Measurements from ENCODE around the gene FOXO3B. TPM values are rescaled to one million over a fixed set of nuclear protein-coding genes. Genes with fewer than 3 reads are reported as not detected.
"Not testable (repeated sequence)": the region's sequence is repeated elsewhere in the genome, so short reads cannot be mapped to it uniquely, and the experiment has no call there.

FOXO3B gene
- total RNA-seq, 1 experiment from 2014 or later, result 7.0 TPM

- not testable (repeated sequence) for H3K9me3 ChIP-seq; H3K27ac Mint-ChIP-seq (ENCODE audit: unreplicated experiment)
Measured at GRCh38 chr17:18650094-18650493, 32.0 kb downstream of the FOXO3B start.

GRCh38 chr17:18644291-18644690, 37.8 kb downstream of the FOXO3B start, which contains the start of gene TBC1D28:
Gene TBC1D28 (minus strand): TSS chr17:18644391. CDS start chr17:18641352, 3,039 bp downstream.
- H3K27ac Mint-ChIP-seq (ENCODE audit: unreplicated experiment); H3K4me1 ChIP-seq; H3K4me3 ChIP-seq (ENCODE audit: low read depth, low read length); CTCF ChIA-PET; DNase-seq; H3K27me3 ChIP-seq (replicated peaks; ENCODE audit: control insufficient read depth, insufficient read depth, low read length); H3K4me3 Mint-ChIP-seq (ENCODE audit: unreplicated experiment); H3K9me3 ChIP-seq; H3K36me3 Mint-ChIP-seq (ENCODE audit: insufficient read depth, unreplicated experiment); BruUV-seq (replicated peaks); H3K27me3 Mint-ChIP-seq (ENCODE audit: insufficient read depth, unreplicated experiment); H3K9me3 Mint-ChIP-seq (ENCODE audit: unreplicated experiment); intact Hi-C loops (cut with micrococcal nuclease; ENCODE audit: unreplicated experiment); POLR2A ChIA-PET; H3K4me1 Mint-ChIP-seq (ENCODE audit: low read depth, unreplicated experiment); H3K36me3 ChIP-seq (ENCODE audit: control insufficient read depth, insufficient read depth, low read length): not testable (repeated sequence)

More at GRCh38 chr17:18650094-18650493, 32.0 kb downstream of the FOXO3B start:
- H3K4me3 Mint-ChIP-seq (ENCODE audit: unreplicated experiment); H3K27me3 Mint-ChIP-seq (ENCODE audit: insufficient read depth, unreplicated experiment); CTCF ChIA-PET; intact Hi-C loops (cut with micrococcal nuclease; ENCODE audit: unreplicated experiment); H3K27me3 ChIP-seq (replicated peaks; ENCODE audit: control insufficient read depth, insufficient read depth, low read length); H3K36me3 ChIP-seq (ENCODE audit: control insufficient read depth, insufficient read depth, low read length); H3K9me3 Mint-ChIP-seq (ENCODE audit: unreplicated experiment); H3K4me1 ChIP-seq; DNase-seq; H3K36me3 Mint-ChIP-seq (ENCODE audit: insufficient read depth, unreplicated experiment); BruUV-seq (replicated peaks); POLR2A ChIA-PET; H3K4me1 Mint-ChIP-seq (ENCODE audit: low read depth, unreplicated experiment); H3K4me3 ChIP-seq (ENCODE audit: low read depth, low read length): not testable (repeated sequence)

GRCh38 chr17:18643124-18643523, 39.0 kb downstream of the FOXO3B start:
- H3K9me3 Mint-ChIP-seq (ENCODE audit: unreplicated experiment), result not testable (repeated sequence)

DNA sequence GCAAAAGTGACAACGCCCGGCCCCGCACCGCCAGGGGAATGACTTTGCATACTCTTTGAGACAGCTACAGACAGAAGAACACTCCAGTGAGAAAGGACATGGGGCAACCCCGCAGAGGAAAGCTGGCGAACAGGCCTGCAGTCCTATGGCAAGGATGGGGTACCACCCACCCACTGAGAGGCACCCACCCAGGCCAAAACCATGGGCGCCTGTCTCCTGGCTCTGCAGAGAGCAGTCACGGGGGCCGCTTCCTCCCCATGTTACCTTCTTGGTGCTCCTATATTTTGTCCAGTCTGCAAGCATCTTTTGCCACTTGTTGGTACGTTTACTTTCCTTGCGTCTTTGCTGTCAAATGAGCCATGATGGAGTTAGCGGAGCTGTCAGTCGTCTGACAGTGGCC, 43.8 kb downstream of the FOXO3B start:
- H3K9me3 ChIP-seq; H3K36me3 Mint-ChIP-seq (ENCODE audit: insufficient read depth, unreplicated experiment); H3K4me1 Mint-ChIP-seq (ENCODE audit: low read depth, unreplicated experiment); intact Hi-C loops (cut with micrococcal nuclease; ENCODE audit: unreplicated experiment); H3K27me3 ChIP-seq (replicated peaks; ENCODE audit: control insufficient read depth, insufficient read depth, low read length); H3K4me1 ChIP-seq; H3K27me3 Mint-ChIP-seq (ENCODE audit: insufficient read depth, unreplicated experiment); CTCF ChIA-PET; BruUV-seq (replicated peaks); H3K9me3 Mint-ChIP-seq (ENCODE audit: unreplicated experiment); H3K36me3 ChIP-seq (ENCODE audit: control insufficient read depth, insufficient read depth, low read length); H3K27ac Mint-ChIP-seq (ENCODE audit: unreplicated experiment); DNase-seq; H3K4me3 ChIP-seq (ENCODE audit: low read depth, low read length); H3K4me3 Mint-ChIP-seq (ENCODE audit: unreplicated experiment): not testable (repeated sequence)
- POLR2A ChIA-PET, result interaction anchor here (0.6 kb wide), 1 partner anchor 511 kb away, joined by 3 read pairs; no protein-coding TSS in a partner anchor

More at GRCh38 chr17:18643124-18643523, 39.0 kb downstream of the FOXO3B start:
- H3K36me3 ChIP-seq (ENCODE audit: control insufficient read depth, insufficient read depth, low read length); H3K4me3 Mint-ChIP-seq (ENCODE audit: unreplicated experiment); H3K9me3 ChIP-seq; H3K27me3 ChIP-seq (replicated peaks; ENCODE audit: control insufficient read depth, insufficient read depth, low read length); POLR2A ChIA-PET; intact Hi-C loops (cut with micrococcal nuclease; ENCODE audit: unreplicated experiment); H3K4me1 ChIP-seq; H3K4me1 Mint-ChIP-seq (ENCODE audit: low read depth, unreplicated experiment); DNase-seq; H3K27me3 Mint-ChIP-seq (ENCODE audit: insufficient read depth, unreplicated experiment); BruUV-seq (replicated peaks); CTCF ChIA-PET; H3K27ac Mint-ChIP-seq (ENCODE audit: unreplicated experiment); H3K36me3 Mint-ChIP-seq (ENCODE audit: insufficient read depth, unreplicated experiment); H3K4me3 ChIP-seq (ENCODE audit: low read depth, low read length): not testable (repeated sequence)

DNA sequence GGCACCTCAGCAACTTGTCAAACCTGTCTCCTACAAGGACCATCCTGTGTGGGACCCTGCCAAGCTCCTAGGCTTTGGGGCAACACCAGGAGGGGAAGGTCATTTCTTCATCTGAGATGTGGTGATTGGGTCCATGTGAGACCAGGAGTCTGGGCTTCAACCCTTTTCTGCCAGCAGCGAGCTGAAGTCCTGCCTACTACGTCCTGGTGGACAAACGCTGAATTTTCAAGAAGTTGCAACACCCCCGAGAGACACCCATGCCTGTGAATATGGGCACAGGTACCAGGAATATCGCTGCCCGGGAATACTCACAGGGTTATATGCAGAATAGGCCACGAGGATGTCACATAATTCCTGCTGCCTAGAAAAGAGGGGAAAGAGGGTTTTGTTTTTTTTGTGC, 45.9 kb downstream of the FOXO3B start:
- POLR2A ChIA-PET; DNase-seq; H3K27ac Mint-ChIP-seq (ENCODE audit: unreplicated experiment); H3K4me3 Mint-ChIP-seq (ENCODE audit: unreplicated experiment); H3K4me1 Mint-ChIP-seq (ENCODE audit: low read depth, unreplicated experiment); CTCF ChIA-PET; H3K9me3 Mint-ChIP-seq (ENCODE audit: unreplicated experiment); H3K9me3 ChIP-seq; H3K36me3 Mint-ChIP-seq (ENCODE audit: insufficient read depth, unreplicated experiment); H3K4me1 ChIP-seq; H3K4me3 ChIP-seq (ENCODE audit: low read depth, low read length); BruUV-seq (replicated peaks); H3K36me3 ChIP-seq (ENCODE audit: control insufficient read depth, insufficient read depth, low read length); H3K27me3 Mint-ChIP-seq (ENCODE audit: insufficient read depth, unreplicated experiment); H3K27me3 ChIP-seq (replicated peaks; ENCODE audit: control insufficient read depth, insufficient read depth, low read length); intact Hi-C loops (cut with micrococcal nuclease; ENCODE audit: unreplicated experiment): not testable (repeated sequence)

DNA sequence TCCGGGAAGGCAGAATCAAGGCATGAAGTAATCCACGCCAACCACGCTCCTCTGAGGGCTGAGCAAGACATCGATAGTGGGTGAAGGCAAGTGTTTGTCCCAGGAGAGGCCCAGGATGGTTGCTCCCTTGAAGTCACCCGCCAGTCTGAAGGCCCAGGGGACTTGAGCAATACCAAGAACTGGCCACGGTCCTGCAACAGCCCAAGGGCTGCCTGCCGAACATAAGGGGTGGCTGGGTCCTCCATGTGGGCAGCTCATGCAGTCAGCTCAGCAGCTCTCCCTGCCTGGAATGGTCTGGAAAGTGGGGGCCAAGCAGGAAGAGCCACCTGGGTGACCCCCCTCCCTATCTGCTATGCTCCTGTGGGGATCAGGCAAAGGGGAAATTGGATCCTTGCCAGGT, 46.3 kb downstream of the FOXO3B start:
- H3K9me3 Mint-ChIP-seq (ENCODE audit: unreplicated experiment); BruUV-seq (replicated peaks); H3K4me3 Mint-ChIP-seq (ENCODE audit: unreplicated experiment); H3K27ac Mint-ChIP-seq (ENCODE audit: unreplicated experiment); H3K4me1 Mint-ChIP-seq (ENCODE audit: low read depth, unreplicated experiment); H3K36me3 ChIP-seq (ENCODE audit: control insufficient read depth, insufficient read depth, low read length); H3K9me3 ChIP-seq; DNase-seq; H3K36me3 Mint-ChIP-seq (ENCODE audit: insufficient read depth, unreplicated experiment); H3K4me3 ChIP-seq (ENCODE audit: low read depth, low read length); POLR2A ChIA-PET; CTCF ChIA-PET; H3K27me3 Mint-ChIP-seq (ENCODE audit: insufficient read depth, unreplicated experiment); intact Hi-C loops (cut with micrococcal nuclease; ENCODE audit: unreplicated experiment); H3K4me1 ChIP-seq; H3K27me3 ChIP-seq (replicated peaks; ENCODE audit: control insufficient read depth, insufficient read depth, low read length): not testable (repeated sequence)

DNA sequence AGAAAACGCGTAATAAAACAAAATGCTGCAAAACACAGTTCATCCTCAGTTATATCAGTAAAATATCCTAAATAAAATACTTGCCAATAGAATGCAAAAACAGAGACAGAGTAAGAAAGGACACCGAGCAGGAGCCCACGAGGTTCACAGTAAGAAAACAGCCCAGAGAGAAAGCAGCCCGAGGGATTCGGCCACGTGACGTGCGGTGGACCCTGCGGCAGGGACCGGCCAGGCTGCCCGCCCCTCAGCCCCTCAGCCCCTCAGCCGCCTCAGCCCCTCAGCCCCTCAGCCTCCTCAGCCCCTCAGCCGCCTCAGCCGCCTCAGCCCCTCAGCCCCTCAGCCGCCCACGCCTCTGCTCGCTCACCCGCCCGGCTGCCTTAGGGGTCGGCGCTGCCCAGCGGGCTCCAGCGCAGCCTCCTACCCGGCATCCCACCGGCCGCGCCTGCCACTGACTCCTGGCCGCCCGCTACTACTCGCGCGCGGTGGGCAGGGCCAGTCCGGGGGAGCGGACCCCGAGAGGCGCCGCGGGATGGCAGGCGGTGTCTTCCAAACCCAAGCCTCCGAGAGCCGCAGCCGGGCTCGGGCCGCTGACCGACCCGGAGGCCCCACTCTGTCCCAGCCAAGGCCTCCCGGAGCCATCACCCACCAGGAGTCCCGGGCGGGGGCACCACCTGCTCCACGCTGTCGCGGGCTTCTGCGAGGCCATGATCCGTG, 47.4 kb downstream of the FOXO3B start:
- H3K4me3 Mint-ChIP-seq (ENCODE audit: unreplicated experiment); CTCF ChIA-PET; H3K9me3 Mint-ChIP-seq (ENCODE audit: unreplicated experiment); H3K4me1 ChIP-seq; H3K36me3 ChIP-seq (ENCODE audit: control insufficient read depth, insufficient read depth, low read length); H3K4me3 ChIP-seq (ENCODE audit: low read depth, low read length); POLR2A ChIA-PET; intact Hi-C loops (cut with micrococcal nuclease; ENCODE audit: unreplicated experiment); H3K9me3 ChIP-seq; DNase-seq; H3K4me1 Mint-ChIP-seq (ENCODE audit: low read depth, unreplicated experiment); H3K27me3 Mint-ChIP-seq (ENCODE audit: insufficient read depth, unreplicated experiment); H3K36me3 Mint-ChIP-seq (ENCODE audit: insufficient read depth, unreplicated experiment); BruUV-seq (replicated peaks); H3K27ac Mint-ChIP-seq (ENCODE audit: unreplicated experiment); H3K27me3 ChIP-seq (replicated peaks; ENCODE audit: control insufficient read depth, insufficient read depth, low read length): not testable (repeated sequence)

Data from Caco-2 (cell line).